ENCODE results near the gene TRIM43B.

DNA sequence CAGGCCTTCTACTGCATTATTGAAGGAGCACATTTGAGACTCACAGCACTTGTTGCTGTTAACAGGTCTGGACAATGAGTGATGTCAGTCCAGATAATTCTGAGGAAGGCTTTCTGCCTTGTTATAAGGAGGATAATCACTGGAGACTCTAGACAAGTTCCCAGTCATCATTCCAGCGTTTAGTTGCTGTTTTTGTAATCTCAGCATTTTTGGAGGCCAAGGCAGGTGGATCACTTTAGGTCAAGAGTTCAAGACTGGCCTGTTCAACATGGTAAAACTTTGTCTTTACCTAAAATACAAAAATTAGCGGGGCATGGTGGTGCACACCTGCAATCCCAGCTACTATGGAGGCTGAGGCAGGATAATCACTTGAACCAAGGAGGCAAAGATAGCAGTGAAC is 39.6 kb upstream of the TRIM43B start:
- TF ChIP-seq, protein P1, sequence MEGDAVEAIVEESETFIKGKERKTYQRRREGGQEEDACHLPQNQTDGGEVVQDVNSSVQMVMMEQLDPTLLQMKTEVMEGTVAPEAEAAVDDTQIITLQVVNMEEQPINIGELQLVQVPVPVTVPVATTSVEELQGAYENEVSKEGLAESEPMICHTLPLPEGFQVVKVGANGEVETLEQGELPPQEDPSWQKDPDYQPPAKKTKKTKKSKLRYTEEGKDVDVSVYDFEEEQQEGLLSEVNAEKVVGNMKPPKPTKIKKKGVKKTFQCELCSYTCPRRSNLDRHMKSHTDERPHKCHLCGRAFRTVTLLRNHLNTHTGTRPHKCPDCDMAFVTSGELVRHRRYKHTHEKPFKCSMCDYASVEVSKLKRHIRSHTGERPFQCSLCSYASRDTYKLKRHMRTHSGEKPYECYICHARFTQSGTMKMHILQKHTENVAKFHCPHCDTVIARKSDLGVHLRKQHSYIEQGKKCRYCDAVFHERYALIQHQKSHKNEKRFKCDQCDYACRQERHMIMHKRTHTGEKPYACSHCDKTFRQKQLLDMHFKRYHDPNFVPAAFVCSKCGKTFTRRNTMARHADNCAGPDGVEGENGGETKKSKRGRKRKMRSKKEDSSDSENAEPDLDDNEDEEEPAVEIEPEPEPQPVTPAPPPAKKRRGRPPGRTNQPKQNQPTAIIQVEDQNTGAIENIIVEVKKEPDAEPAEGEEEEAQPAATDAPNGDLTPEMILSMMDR (tag by site-specific recombination; IDR thresholded peaks at IDR 0.05): no peak
- TF ChIP-seq ZNF292 (tag by site-specific recombination; IDR thresholded peaks at IDR 0.05; ENCODE audit: borderline replicate concordance, low read depth): no peak

Measured in HEK293 (cell line).